ENCODE data around the gene WIPF2. TPM values are rescaled to one million over a fixed set of nuclear protein-coding genes. Genes with fewer than 3 reads are reported as not detected.

WIPF2 gene, protein sequence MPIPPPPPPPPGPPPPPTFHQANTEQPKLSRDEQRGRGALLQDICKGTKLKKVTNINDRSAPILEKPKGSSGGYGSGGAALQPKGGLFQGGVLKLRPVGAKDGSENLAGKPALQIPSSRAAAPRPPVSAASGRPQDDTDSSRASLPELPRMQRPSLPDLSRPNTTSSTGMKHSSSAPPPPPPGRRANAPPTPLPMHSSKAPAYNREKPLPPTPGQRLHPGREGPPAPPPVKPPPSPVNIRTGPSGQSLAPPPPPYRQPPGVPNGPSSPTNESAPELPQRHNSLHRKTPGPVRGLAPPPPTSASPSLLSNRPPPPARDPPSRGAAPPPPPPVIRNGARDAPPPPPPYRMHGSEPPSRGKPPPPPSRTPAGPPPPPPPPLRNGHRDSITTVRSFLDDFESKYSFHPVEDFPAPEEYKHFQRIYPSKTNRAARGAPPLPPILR
- 16.2 TPM for polyA plus RNA-seq (2012; ENCODE audit: insufficient read depth, insufficient read length)

- H3K4me3 ChIP-seq (ENCODE audit: low read length) = peak within 1 kb of the TSS; percentile 76
- DNase-seq (ENCODE audit: low read depth, low spot score) = peak; percentile 94
Observed at GRCh38 chr17:40218740-40219593, at the start of gene WIPF2. TSS of gene WIPF2 (plus strand) at chr17:40219304. CDS start at chr17:40256460, 37,156 bp downstream.

DNA sequence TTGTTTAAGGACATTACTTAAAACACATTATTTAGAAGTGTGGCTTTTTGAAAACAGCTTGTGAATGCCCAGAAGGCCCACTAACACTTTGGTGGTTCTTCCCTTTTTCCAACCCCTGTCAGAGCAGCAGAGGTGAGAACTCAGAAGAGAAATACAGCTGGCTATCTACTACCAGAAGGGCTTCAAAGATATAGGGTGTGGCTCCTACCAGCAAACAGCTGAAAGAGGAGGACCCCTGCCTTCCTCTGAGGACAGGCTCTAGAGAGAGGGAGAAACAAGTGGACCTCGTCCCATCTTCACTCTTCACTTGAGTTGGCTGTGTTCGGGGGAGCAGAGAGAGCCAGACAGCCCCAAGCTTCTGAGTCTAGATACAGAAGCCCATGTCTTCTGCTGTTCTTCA lies 48.8 kb upstream of the WIPF2 start:
- H3K4me3 ChIP-seq (ENCODE audit: low read length) = no peak overlapping the region

DNA sequence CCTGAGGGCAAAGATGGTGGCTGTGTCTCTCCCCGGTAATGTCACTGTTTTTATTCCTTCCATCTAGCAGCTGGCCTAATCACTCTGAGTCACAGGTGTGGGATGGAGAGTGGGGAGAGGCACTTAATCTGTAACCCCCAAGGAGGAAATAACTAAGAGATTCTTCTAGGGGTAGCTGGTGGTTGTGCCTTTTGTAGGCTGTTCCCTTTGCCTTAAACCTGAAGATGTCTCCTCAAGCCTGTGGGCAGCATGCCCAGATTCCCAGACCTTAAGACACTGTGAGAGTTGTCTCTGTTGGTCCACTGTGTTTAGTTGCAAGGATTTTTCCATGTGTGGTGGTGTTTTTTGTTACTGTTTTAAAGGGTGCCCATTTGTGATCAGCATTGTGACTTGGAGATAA lies 47.4 kb upstream of the WIPF2 start:
- no peak for DNase-seq (ENCODE audit: low read depth, low spot score)
- no peak overlapping the region for H3K4me3 ChIP-seq (ENCODE audit: low read length)

More for the DNA sequence above, 48.8 kb upstream of the WIPF2 start:
- DNase-seq (ENCODE audit: low read depth, low spot score) = no peak

GRCh38 chr17:40173091-40173777 lies 45.9 kb upstream of the WIPF2 start:
- no peak for DNase-seq (ENCODE audit: low read depth, low spot score)
- no peak overlapping the region for H3K4me3 ChIP-seq (ENCODE audit: low read length)

DNA sequence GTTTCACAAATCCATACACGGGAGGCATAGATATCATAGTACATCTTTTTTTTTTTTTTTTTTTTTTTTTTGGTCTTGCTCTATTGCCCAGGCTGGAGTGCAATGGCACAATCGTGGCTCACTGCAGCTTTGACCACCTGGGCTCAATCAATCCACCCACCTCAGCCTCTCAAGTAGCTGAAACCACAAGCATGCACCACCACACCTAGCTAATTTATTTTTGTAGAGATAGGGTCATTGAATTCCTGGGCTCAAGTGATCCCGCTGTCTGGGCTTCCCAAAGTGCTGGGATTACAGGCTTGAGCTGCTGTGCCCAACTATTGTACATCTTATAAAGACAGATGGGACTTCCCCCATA lies 45.3 kb upstream of the WIPF2 start:
- no peak for DNase-seq (ENCODE audit: low read depth, low spot score)
- no peak overlapping the region for H3K4me3 ChIP-seq (ENCODE audit: low read length)

GRCh38 chr17:40174514-40174913 lies 44.6 kb upstream of the WIPF2 start:
- H3K4me3 ChIP-seq (ENCODE audit: low read length) = no peak overlapping the region
- no peak for DNase-seq (ENCODE audit: low read depth, low spot score)

- no peak for DNase-seq (ENCODE audit: low read depth, low spot score)
- no peak overlapping the region for H3K4me3 ChIP-seq (ENCODE audit: low read length)
Observed at GRCh38 chr17:40175928-40176753, 43.0 kb upstream of the WIPF2 start.

- no peak for DNase-seq (ENCODE audit: low read depth, low spot score)
- H3K4me3 ChIP-seq (ENCODE audit: low read length) = no peak overlapping the region; the same call in 1 of the 2 replicates
Observed at GRCh38 chr17:40176754-40177110, 42.4 kb upstream of the WIPF2 start.

DNA sequence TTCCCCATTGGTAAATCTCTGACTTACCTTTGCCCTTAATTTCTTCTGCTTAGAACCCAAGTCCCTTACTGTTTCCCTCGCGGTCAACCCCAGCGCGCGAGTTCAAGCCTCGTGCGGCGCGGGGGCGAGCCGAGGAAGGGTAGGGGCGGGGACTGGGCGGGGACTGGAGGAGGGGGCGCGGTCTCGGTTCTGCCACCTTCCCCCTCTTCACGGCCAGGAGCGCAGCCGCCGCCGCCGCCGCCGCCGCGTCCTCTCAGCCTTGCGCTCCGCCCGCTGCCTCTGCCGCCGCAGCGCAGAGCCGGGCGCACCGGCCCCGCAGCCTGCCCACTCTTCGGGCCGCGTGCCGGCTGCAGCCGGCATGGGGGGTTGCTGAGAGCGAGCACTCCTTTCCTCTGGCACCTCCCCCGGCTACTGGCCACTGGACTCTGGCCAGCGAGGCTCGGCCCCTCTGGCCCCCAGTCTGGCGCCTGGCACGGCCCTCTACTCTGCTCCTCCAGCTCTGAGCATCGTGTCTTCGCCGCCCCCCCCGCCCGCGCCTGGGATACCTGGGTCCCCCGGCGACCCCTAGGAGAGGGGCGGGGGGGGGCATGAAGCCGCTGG lies 41.7 kb upstream of the WIPF2 start, which contains the start of gene RAPGEFL1:
TSS of gene RAPGEFL1 (plus strand) at position 196 of the 600 bp plus-strand sequence. CDS start at position 588, 392 bp downstream.
- peak; percentile 45 for DNase-seq (ENCODE audit: low read depth, low spot score)

DNA sequence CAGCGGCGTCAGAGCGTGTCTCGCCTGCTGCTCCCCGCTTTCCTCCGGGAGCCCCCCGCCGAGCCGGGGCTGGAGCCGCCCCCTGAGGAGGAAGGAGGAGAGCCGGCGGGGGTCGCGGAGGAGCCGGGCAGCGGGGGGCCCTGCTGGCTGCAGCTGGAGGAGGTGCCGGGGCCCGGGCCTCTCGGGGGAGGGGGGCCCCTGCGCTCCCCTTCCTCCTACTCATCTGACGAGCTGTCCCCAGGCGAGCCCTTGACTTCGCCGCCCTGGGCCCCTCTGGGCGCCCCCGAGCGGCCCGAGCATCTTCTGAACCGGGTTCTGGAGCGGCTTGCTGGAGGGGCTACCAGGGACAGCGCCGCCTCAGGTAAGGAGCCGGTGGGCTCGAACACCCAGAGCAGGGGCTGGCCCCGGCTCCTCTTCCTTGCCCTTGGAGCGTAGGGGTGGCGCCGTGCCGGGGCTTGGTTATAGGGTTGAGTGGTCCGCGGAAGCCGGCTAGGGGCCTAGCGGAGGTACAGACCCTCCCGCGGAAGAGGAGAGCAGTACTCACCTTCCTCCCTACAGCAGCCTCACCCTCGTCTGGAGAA lies 41.0 kb upstream of the WIPF2 start:
- no peak overlapping the region for H3K4me3 ChIP-seq (ENCODE audit: low read length)
- DNase-seq (ENCODE audit: low read depth, low spot score) = no peak

More for the DNA sequence above, 41.7 kb upstream of the WIPF2 start, which contains the start of gene RAPGEFL1:
- no peak within 1 kb of the TSS; the same call in 1 of the 2 replicates for H3K4me3 ChIP-seq (ENCODE audit: low read length)

- no peak overlapping the region for H3K4me3 ChIP-seq (ENCODE audit: low read length)
Observed at GRCh38 chr17:40178660-40179059, 40.4 kb upstream of the WIPF2 start.

GRCh38 chr17:40179923-40180659 lies 39.0 kb upstream of the WIPF2 start:
- no peak overlapping the region for H3K4me3 ChIP-seq (ENCODE audit: low read length)
- DNase-seq (ENCODE audit: low read depth, low spot score) = no peak

More at GRCh38 chr17:40178660-40179059, 40.4 kb upstream of the WIPF2 start:
- DNase-seq (ENCODE audit: low read depth, low spot score) = no peak

DNA sequence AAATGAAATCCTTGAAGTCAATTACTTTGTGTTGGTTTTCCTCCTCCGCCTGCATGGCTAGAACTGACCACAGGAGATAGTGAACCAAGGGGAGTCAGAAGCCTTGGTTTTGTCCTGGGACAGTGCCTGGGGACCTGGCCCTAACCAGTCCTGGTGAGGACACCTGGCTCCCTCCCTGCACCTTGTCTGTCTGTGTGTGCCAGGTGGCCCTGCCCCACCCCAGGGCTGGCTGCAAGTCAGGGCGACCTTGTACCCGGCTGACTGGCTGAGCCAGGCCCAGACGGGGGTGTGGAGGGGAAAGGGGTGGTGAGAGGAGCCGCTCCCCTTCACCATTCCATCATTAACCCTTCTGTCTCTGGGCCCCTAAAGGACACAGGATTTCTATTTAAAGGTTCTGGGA lies 38.4 kb upstream of the WIPF2 start:
- H3K4me3 ChIP-seq (ENCODE audit: low read length) = no peak overlapping the region

GRCh38 chr17:40181205-40181604 lies 37.9 kb upstream of the WIPF2 start:
- H3K4me3 ChIP-seq (ENCODE audit: low read length) = no peak overlapping the region
- no peak for DNase-seq (ENCODE audit: low read depth, low spot score)

More for the DNA sequence above, 38.4 kb upstream of the WIPF2 start:
- no peak for DNase-seq (ENCODE audit: low read depth, low spot score)

GRCh38 chr17:40182606-40183005 lies 36.5 kb upstream of the WIPF2 start:
- DNase-seq (ENCODE audit: low read depth, low spot score) = no peak

DNA sequence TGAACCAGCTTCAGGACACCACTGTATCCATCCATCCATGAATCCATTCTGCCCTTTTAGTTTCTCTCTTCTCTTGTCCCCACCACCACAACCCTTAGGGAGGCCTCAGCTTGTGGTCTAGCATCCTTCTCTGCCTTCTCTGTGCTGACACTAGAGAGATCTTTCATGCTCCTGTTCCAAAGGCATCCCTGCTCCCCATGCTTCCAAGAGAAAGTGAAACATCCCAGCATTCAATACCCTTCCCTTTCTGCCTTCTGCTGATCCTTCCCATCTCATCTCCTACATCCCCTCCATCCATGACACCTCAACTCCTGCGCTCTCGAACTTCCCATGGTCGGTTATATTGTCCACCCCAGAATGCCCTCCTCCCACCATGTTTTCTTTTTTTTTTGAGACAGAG lies 31.9 kb upstream of the WIPF2 start:
- no peak for DNase-seq (ENCODE audit: low read depth, low spot score)
- H3K4me3 ChIP-seq (ENCODE audit: low read length) = no peak overlapping the region

More at GRCh38 chr17:40182606-40183005, 36.5 kb upstream of the WIPF2 start:
- H3K4me3 ChIP-seq (ENCODE audit: low read length) = no peak overlapping the region

GRCh38 chr17:40188694-40189093 lies 30.4 kb upstream of the WIPF2 start:
- no peak overlapping the region for H3K4me3 ChIP-seq (ENCODE audit: low read length)

More at GRCh38 chr17:40188694-40189093, 30.4 kb upstream of the WIPF2 start:
- DNase-seq (ENCODE audit: low read depth, low spot score) = no peak

Measured in Jurkat, Clone E6-1 (cell line).